GM18858 (cell line): Measurements from ENCODE around the gene PDE1C.
"Not testable (repeated sequence)": the region's sequence is repeated elsewhere in the genome, so short reads cannot be mapped to it uniquely, and the experiment has no call there.

Source experiments
- ATAC-seq: cut with Tn5 transposase; IDR thresholded peaks from one replicate; pipeline ENCODE4 v1.9.1; 2021; ENCODE audit not compliant: unreplicated experiment

Gene PDE1C

GRCh38 chr7:32045228-32045627 lies 25.0 kb downstream of the PDE1C start:
- ATAC-seq, result no peak

GRCh38 chr7:32044739-32045138 lies 25.5 kb downstream of the PDE1C start:
- ATAC-seq, result no peak

GRCh38 chr7:32043688-32044087 lies 26.5 kb downstream of the PDE1C start:
- ATAC-seq, result peak; percentile 73

- ATAC-seq, result no peak
Observed at GRCh38 chr7:32042900-32043299, 27.3 kb downstream of the PDE1C start.

GRCh38 chr7:32039000-32039756 lies 31.0 kb downstream of the PDE1C start:
- ATAC-seq, result no peak

- peak; percentile 78 for ATAC-seq
Observed at GRCh38 chr7:32037650-32038198, 32.5 kb downstream of the PDE1C start.

GRCh38 chr7:32036557-32036956 lies 33.6 kb downstream of the PDE1C start:
- peak; percentile 36 for ATAC-seq

GRCh38 chr7:32034052-32034451 lies 36.2 kb downstream of the PDE1C start:
- ATAC-seq, result no peak

- ATAC-seq, result no peak
Observed at GRCh38 chr7:32033006-32033405, 37.2 kb downstream of the PDE1C start.

- ATAC-seq, result no peak
Observed at GRCh38 chr7:32032211-32032610, 38.0 kb downstream of the PDE1C start.

- no peak for ATAC-seq
Observed at GRCh38 chr7:32030904-32031692, 39.1 kb downstream of the PDE1C start.

- no peak for ATAC-seq
Observed at GRCh38 chr7:32026083-32026425, 44.2 kb downstream of the PDE1C start.

GRCh38 chr7:32025381-32026082 lies 44.7 kb downstream of the PDE1C start:
- ATAC-seq, result no peak

- ATAC-seq, result no peak
Observed at GRCh38 chr7:32023376-32023775, 46.8 kb downstream of the PDE1C start.

- ATAC-seq, result no peak
Observed at GRCh38 chr7:32022966-32023365, 47.2 kb downstream of the PDE1C start.

GRCh38 chr7:32020551-32021159 lies 49.6 kb downstream of the PDE1C start:
- ATAC-seq, result no peak

- ATAC-seq, result no peak
Observed at GRCh38 chr7:32018845-32019578, 51.2 kb downstream of the PDE1C start.

GRCh38 chr7:32015133-32015532 lies 55.1 kb downstream of the PDE1C start:
- ATAC-seq, result no peak

- not testable (repeated sequence) for ATAC-seq
Observed at GRCh38 chr7:32013471-32013870, 56.7 kb downstream of the PDE1C start.

- ATAC-seq, result no peak
Observed at GRCh38 chr7:32005577-32005976, 64.6 kb downstream of the PDE1C start.
